Measurements from ENCODE around the gene MFNG.

The MFNG gene

DNA sequence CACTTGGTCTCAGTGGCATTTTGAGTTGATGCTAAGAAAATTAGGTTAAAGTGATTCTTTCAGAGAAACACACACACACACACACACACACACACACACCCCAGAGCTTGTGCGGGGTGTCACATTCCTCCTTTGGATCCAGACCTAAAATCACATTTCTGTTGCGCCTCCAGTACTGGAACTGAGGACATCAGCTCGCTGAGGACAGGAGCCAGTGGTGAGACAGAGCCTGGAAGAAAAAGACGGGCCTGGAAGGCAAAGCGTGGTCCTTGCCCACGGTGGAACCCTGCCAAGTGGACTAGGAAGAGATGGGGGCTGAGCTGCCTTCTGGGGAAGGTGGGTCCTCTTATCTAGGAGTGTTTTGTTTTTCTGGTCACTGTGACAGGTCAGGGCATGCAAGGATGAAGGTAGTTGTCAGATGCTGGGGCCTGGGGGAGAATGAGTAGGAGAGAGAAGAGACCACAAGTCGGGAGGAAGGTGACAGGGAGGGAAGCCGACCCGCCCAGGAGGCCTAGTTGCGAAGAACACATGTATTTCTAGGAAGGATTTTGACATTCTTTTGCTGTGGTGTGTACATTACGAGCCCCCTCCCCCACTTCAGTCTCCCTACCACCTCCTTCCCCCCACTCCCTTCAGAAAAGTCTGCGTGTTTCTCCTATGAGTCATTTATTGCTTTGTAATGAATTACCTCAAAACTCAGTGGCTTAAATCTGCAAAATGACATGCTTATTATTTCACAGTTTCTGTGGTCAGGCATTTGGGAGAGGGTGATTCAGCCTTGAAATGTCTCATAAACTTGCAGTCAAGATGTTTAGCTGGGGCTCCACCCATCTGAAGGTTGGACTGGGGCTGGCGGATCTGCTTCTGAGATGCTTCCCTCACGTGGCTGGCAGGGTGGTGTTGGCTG is 54.1 kb downstream of the MFNG start:
- Histone ChIP-seq H3K9ac (no peak overlapping the region), H3K27me3 (ENCODE audit: control insufficient read depth, insufficient read depth, low read length) (peaks cover 7% of the 10 kb centered on the region), H2AFZ (no peak overlapping the region), H3K4me2 (ENCODE audit: low read length) (no peak overlapping the region), H3K9me3 (ENCODE audit: control insufficient read depth, low read length) (no peaks in the 10 kb centered on the region), H3K27ac (no peak overlapping the region), H3K36me3 (ENCODE audit: control insufficient read depth, insufficient read depth, low read length) (no peaks in the 10 kb centered on the region), H3K4me1 (no peaks in the 10 kb centered on the region), H3K79me2 (no peaks in the 10 kb centered on the region), H3K4me3 (ENCODE audit: low read depth, low read length) (no peak overlapping the region)
- TF ChIP-seq, protein P1, sequence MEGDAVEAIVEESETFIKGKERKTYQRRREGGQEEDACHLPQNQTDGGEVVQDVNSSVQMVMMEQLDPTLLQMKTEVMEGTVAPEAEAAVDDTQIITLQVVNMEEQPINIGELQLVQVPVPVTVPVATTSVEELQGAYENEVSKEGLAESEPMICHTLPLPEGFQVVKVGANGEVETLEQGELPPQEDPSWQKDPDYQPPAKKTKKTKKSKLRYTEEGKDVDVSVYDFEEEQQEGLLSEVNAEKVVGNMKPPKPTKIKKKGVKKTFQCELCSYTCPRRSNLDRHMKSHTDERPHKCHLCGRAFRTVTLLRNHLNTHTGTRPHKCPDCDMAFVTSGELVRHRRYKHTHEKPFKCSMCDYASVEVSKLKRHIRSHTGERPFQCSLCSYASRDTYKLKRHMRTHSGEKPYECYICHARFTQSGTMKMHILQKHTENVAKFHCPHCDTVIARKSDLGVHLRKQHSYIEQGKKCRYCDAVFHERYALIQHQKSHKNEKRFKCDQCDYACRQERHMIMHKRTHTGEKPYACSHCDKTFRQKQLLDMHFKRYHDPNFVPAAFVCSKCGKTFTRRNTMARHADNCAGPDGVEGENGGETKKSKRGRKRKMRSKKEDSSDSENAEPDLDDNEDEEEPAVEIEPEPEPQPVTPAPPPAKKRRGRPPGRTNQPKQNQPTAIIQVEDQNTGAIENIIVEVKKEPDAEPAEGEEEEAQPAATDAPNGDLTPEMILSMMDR (IDR thresholded peaks at IDR 0.05), result no peak

GRCh38 chr22:37431366-37431765 is 54.8 kb downstream of the MFNG start:
- Histone ChIP-seq H3K4me3 (ENCODE audit: low read depth, low read length) (no peak overlapping the region), H3K9ac (no peak overlapping the region), H3K27me3 (ENCODE audit: control insufficient read depth, insufficient read depth, low read length) (peaks cover 7% of the 10 kb centered on the region), H3K27ac (no peak overlapping the region), H3K4me1 (no peaks in the 10 kb centered on the region), H3K9me3 (ENCODE audit: control insufficient read depth, low read length) (no peaks in the 10 kb centered on the region), H3K79me2 (no peaks in the 10 kb centered on the region), H2AFZ (no peak overlapping the region), H3K36me3 (ENCODE audit: control insufficient read depth, insufficient read depth, low read length) (no peaks in the 10 kb centered on the region), H3K4me2 (ENCODE audit: low read length) (no peak overlapping the region)
- TF ChIP-seq, protein P1 (IDR thresholded peaks at IDR 0.05), result no peak

DNA sequence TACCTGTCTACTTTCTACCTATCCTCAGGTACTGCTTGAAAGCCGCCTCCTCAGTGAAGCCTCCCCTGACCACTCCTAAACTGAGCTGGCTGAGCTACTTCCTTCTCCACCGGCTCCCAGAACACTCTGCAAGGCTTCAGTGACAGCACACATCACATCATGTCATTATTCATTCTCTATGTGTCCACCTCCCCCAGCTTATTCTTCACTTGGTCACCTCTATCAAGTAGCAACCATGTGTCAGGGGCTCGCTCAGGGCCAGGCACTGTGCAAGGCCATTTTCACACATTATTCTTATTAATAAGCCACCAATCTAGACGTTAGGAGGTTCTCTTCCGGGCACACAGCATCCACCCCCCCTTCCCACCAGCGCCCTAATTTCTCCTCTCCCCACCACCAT is 55.2 kb downstream of the MFNG start:
- Histone ChIP-seq H3K4me3 (ENCODE audit: low read depth, low read length) (no peak overlapping the region), H3K27me3 (ENCODE audit: control insufficient read depth, insufficient read depth, low read length) (peaks cover 7% of the 10 kb centered on the region), H2AFZ (no peak overlapping the region), H3K79me2 (no peaks in the 10 kb centered on the region), H3K4me2 (ENCODE audit: low read length) (no peak overlapping the region), H3K9me3 (ENCODE audit: control insufficient read depth, low read length) (no peaks in the 10 kb centered on the region), H3K9ac (no peak overlapping the region), H3K27ac (no peak overlapping the region), H3K4me1 (no peaks in the 10 kb centered on the region), H3K36me3 (ENCODE audit: control insufficient read depth, insufficient read depth, low read length) (no peaks in the 10 kb centered on the region)
- TF ChIP-seq, protein P1 (IDR thresholded peaks at IDR 0.05), result no peak

DNA sequence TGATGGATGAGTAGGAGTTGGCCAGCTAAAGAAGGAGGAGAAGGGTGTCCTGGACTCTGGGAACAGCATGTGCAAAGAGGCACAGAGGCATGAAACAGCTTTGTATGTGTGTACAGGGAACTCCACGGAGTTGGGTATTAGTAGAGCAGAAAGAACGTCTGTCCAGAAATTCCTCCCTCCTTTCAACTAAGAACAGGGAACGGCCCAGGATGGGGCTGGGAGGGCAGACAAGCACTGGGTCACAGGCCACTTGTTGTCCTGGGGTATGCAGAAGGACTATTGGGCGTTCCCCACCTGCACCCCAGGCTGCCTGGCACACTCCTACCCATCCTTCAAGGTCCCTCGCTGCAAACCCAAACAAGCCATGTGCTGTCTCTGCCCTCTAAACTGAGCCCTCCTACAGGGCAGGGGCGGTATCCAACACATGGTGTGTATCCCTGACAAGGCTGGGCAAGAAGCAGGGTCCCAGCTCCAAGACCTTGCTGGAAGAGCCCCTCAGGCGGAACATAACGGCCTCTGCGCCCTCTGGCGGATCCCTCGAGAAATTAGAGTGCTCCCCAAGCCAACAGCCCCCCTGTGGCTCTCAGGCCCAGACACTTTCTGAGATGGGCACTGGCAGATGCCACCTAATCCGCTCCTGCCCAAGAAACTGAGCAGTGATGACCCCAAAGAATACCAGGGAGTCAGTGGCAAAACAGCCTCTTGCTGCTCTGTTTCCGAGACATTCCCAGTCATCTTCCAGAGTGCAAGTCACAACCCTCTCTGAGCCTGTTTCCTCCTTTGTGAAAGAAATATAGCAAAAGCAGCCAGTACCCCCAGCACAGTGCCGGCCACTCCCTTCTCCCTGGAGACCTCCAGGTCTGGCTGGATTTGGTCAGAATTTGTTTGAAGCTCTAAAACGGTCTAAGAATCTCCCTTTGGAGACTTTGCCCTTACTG is 57.3 kb downstream of the MFNG start:
- H3K79me2 ChIP-seq, result no peaks in the 10 kb centered on the region
- no peak overlapping the region for H3K9ac ChIP-seq
- H3K9me3 ChIP-seq (ENCODE audit: control insufficient read depth, low read length), result no peaks in the 10 kb centered on the region
- no peak overlapping the region for H3K4me3 ChIP-seq (ENCODE audit: low read depth, low read length)
- H2AFZ ChIP-seq, result no peak overlapping the region
- no peak overlapping the region for H3K27ac ChIP-seq
- no peak overlapping the region for H3K4me2 ChIP-seq (ENCODE audit: low read length)
- TF ChIP-seq, protein P1 (IDR thresholded peaks at IDR 0.05), result no peak
- H3K4me1 ChIP-seq, result no peaks in the 10 kb centered on the region
- H3K27me3 ChIP-seq (ENCODE audit: control insufficient read depth, insufficient read depth, low read length), result peaks cover 7% of the 10 kb centered on the region
- no peaks in the 10 kb centered on the region for H3K36me3 ChIP-seq (ENCODE audit: control insufficient read depth, insufficient read depth, low read length)

All from parathyroid adenoma (tissue), 2 donors.